ENCODE data around the gene APLP1. TPM values are rescaled to one million over a fixed set of nuclear protein-coding genes. Genes with fewer than 3 reads are reported as not detected.

Gene APLP1
- total RNA-seq, 1 donor from 2014 or later, result 618 TPM

- DNase-seq, result no peak
- Mint-ChIP-seq H3K4me1 (ENCODE audit: low read depth, unreplicated experiment) (peaks cover 7% of the 10 kb centered on the region), H3K9me3 (ENCODE audit: unreplicated experiment) (peaks cover 7% of the 10 kb centered on the region), H3K27me3 (ENCODE audit: unreplicated experiment) (peaks cover 12% of the 10 kb centered on the region), H3K4me3 (ENCODE audit: unreplicated experiment) (no peak overlapping the region), H3K27ac (ENCODE audit: unreplicated experiment) (no peak overlapping the region), H3K36me3 (ENCODE audit: unreplicated experiment) (peaks cover 14% of the 10 kb centered on the region)
- TF ChIP-seq, protein P1, sequence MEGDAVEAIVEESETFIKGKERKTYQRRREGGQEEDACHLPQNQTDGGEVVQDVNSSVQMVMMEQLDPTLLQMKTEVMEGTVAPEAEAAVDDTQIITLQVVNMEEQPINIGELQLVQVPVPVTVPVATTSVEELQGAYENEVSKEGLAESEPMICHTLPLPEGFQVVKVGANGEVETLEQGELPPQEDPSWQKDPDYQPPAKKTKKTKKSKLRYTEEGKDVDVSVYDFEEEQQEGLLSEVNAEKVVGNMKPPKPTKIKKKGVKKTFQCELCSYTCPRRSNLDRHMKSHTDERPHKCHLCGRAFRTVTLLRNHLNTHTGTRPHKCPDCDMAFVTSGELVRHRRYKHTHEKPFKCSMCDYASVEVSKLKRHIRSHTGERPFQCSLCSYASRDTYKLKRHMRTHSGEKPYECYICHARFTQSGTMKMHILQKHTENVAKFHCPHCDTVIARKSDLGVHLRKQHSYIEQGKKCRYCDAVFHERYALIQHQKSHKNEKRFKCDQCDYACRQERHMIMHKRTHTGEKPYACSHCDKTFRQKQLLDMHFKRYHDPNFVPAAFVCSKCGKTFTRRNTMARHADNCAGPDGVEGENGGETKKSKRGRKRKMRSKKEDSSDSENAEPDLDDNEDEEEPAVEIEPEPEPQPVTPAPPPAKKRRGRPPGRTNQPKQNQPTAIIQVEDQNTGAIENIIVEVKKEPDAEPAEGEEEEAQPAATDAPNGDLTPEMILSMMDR (IDR thresholded peaks at IDR 0.05; ENCODE audit: partially characterized antibody, unreplicated experiment), result no peak
Observed at GRCh38 chr19:35928507-35928906, 60.1 kb downstream of the APLP1 start.

Other genes with a start within 250 kb of the APLP1 start
- 78.7 TPM for gene RBM42, start 239.5 kb upstream of the APLP1 start, total RNA-seq (ENCODE audit: unreplicated experiment)
- gene ETV2, start 226.8 kb upstream of the APLP1 start, total RNA-seq (ENCODE audit: unreplicated experiment), result 1.3 TPM
- gene COX6B1, start 220.3 kb upstream of the APLP1 start, total RNA-seq (ENCODE audit: unreplicated experiment), result 448 TPM
- gene UPK1A, start 202.1 kb upstream of the APLP1 start, total RNA-seq (ENCODE audit: unreplicated experiment), result not detected
- gene ZBTB32, start 164.0 kb upstream of the APLP1 start, total RNA-seq (ENCODE audit: unreplicated experiment), result not detected
- 60.8 TPM for gene KMT2B, start 150.6 kb upstream of the APLP1 start, total RNA-seq (ENCODE audit: unreplicated experiment)
- 4.7 TPM for gene IGFLR1, start 126.1 kb upstream of the APLP1 start, total RNA-seq (ENCODE audit: unreplicated experiment)
- gene U2AF1L4, start 123.2 kb upstream of the APLP1 start, total RNA-seq (ENCODE audit: unreplicated experiment), result 24.3 TPM
- 109 TPM for gene PSENEN, start 122.9 kb upstream of the APLP1 start, total RNA-seq (ENCODE audit: unreplicated experiment)
- 29.8 TPM for gene LIN37, start 120.0 kb upstream of the APLP1 start, total RNA-seq (ENCODE audit: unreplicated experiment)
- 0.49 TPM for gene HSPB6, start 111.5 kb upstream of the APLP1 start, total RNA-seq (ENCODE audit: unreplicated experiment)
- gene PROSER3, start 110.4 kb upstream of the APLP1 start, total RNA-seq (ENCODE audit: unreplicated experiment), result 41.7 TPM
- 180 TPM for gene ARHGAP33, start 93.0 kb upstream of the APLP1 start, total RNA-seq (ENCODE audit: unreplicated experiment)
- 0.64 TPM for gene PRODH2, start 55.7 kb upstream of the APLP1 start, total RNA-seq (ENCODE audit: unreplicated experiment)
- 4.7 TPM for gene NPHS1, start 16.1 kb upstream of the APLP1 start, total RNA-seq (ENCODE audit: unreplicated experiment)
- 47.1 TPM for gene KIRREL2, start 11.7 kb upstream of the APLP1 start, total RNA-seq (ENCODE audit: unreplicated experiment)
- gene NFKBID, start 32.0 kb downstream of the APLP1 start, total RNA-seq (ENCODE audit: unreplicated experiment), result 7.6 TPM
- not detected for gene HCST, start 34.0 kb downstream of the APLP1 start, total RNA-seq (ENCODE audit: unreplicated experiment)
- not detected for gene TYROBP, start 39.7 kb downstream of the APLP1 start, total RNA-seq (ENCODE audit: unreplicated experiment)
- 40.6 TPM for gene LRFN3, start 67.8 kb downstream of the APLP1 start, total RNA-seq (ENCODE audit: unreplicated experiment)
- 17.7 TPM for gene SDHAF1, start 126.6 kb downstream of the APLP1 start, total RNA-seq (ENCODE audit: unreplicated experiment)
- gene SYNE4, start 140.2 kb downstream of the APLP1 start, total RNA-seq (ENCODE audit: unreplicated experiment), result 2.0 TPM
- 29.5 TPM for gene ALKBH6, start 145.6 kb downstream of the APLP1 start, total RNA-seq (ENCODE audit: unreplicated experiment)
- 146 TPM for gene CLIP3, start 164.3 kb downstream of the APLP1 start, total RNA-seq (ENCODE audit: unreplicated experiment)
- 10.1 TPM for gene THAP8, start 185.7 kb downstream of the APLP1 start, total RNA-seq (ENCODE audit: unreplicated experiment)
- 5.5 TPM for gene WDR62, start 186.3 kb downstream of the APLP1 start, total RNA-seq (ENCODE audit: unreplicated experiment)
- gene OVOL3, start 242.6 kb downstream of the APLP1 start, total RNA-seq (ENCODE audit: unreplicated experiment), result not detected
- 79.2 TPM for gene POLR2I, start 246.3 kb downstream of the APLP1 start, total RNA-seq (ENCODE audit: unreplicated experiment)
- 337 TPM for gene TBCB, start 246.9 kb downstream of the APLP1 start, total RNA-seq (ENCODE audit: unreplicated experiment)

Data from glutamatergic neuron (in vitro differentiated cells).